K562 (cell line): ENCODE results near the gene GMPR. TPM values are rescaled to one million over a fixed set of nuclear protein-coding genes. Genes with fewer than 3 reads are reported as not detected.
A peak's percentile ranks its signal among the peaks of the same experiment; 100 is the strongest.

Experiments
- ATF2 ChIP-seq: sonication (generic); formaldehyde crosslinking; IDR thresholded peaks from 2 replicates; pipeline ENCODE4 v1.8.1; 2022; ENCODE audit warnings: missing genetic modification reagents
- BRCA1 ChIP-seq, 2 experiments: fragments of 450-650 bp in 1 of 2; sonication (generic) in 1 of 2; formaldehyde crosslinking in 1 of 2; IDR thresholded peaks; 2 replicates each; pipeline versions ENCODE4 v1.5.0 to v1.6.1; 2017 to 2020; ENCODE audit warnings: mild to moderate bottlenecking in 1 of 2, missing genetic modification reagents in 1 of 2
- CBX8 ChIP-seq: fragments of 200-600 bp; sonication (generic); IDR thresholded peaks from 2 replicates; pipeline ENCODE4 v1.6.1; 2012; ENCODE audit warnings: borderline replicate concordance, mixed run types, low read depth, mild to moderate bottlenecking, moderate library complexity, mixed read lengths, low read length, control low read depth, inconsistent platforms; ENCODE audit not compliant: poor library complexity, severe bottlenecking; ENCODE audit errors: extremely low read depth
- E2F4 ChIP-seq: sonication (generic); formaldehyde crosslinking; IDR thresholded peaks from 2 replicates; pipeline ENCODE4 v1.8.0; 2022; ENCODE audit warnings: mild to moderate bottlenecking, low read depth, missing genetic modification reagents
- EP300 ChIP-seq: IDR thresholded peaks from 2 replicates; pipeline ENCODE4 v1.6.1; 2012; ENCODE audit warnings: low read length, improper control_type of control experiment
- ILK ChIP-seq: fragments of 450-650 bp; IDR thresholded peaks from 2 replicates; pipeline ENCODE4 v1.6.1; 2016; ENCODE audit warnings: missing genetic modification characterization, low read depth, mild to moderate bottlenecking, missing compliant biosample characterization, moderate library complexity, borderline replicate concordance
- MAFG ChIP-seq: fragments of 450-650 bp; conservative IDR thresholded peaks from 2 replicates; pipeline ENCODE4 v1.6.1; 2016; ENCODE audit warnings: missing genetic modification characterization, missing compliant biosample characterization
- MECOM ChIP-seq: fragments of 250-450 bp; sonication (Bioruptor Pico); IDR thresholded peaks from 2 replicates; pipeline ENCODE4 v1.8.0; 2022; ENCODE audit warnings: inconsistent platforms
- RB1 ChIP-seq: fragments of 450-650 bp; IDR thresholded peaks from 2 replicates; pipeline ENCODE4 v1.6.1; 2017; ENCODE audit warnings: low read depth, mild to moderate bottlenecking
- SIN3B ChIP-seq: fragments of 450-650 bp; IDR thresholded peaks from 2 replicates; pipeline ENCODE4 v1.6.1; 2017; ENCODE audit warnings: low read depth, mild to moderate bottlenecking, moderate library complexity
- SNRNP70 ChIP-seq: fragments of 200-400 bp; formaldehyde crosslinking; optimal IDR thresholded peaks from 2 replicates; pipeline ENCODE3; 2017; ENCODE audit warnings: low read depth, low read length
- TFAM ChIP-seq: fragments of 250-450 bp; sonication (Bioruptor Pico); conservative IDR thresholded peaks from 2 replicates; pipeline ENCODE4 v1.5.0; 2021; ENCODE audit warnings: mild to moderate bottlenecking, moderate library complexity
- THRA ChIP-seq: fragments of 450-650 bp; IDR thresholded peaks from 2 replicates; pipeline ENCODE4 v1.6.1; 2017; ENCODE audit warnings: mild to moderate bottlenecking, moderate library complexity
- WHSC1 ChIP-seq: IDR thresholded peaks from one replicate; pipeline ENCODE4 v1.6.1; 2012; ENCODE audit warnings: low read length, control low read depth, inconsistent platforms
- XRCC4 ChIP-seq: IDR thresholded peaks from one replicate; pipeline ENCODE4 v1.6.1; 2011; ENCODE audit not compliant: insufficient read depth, insufficient read length; ENCODE audit errors: extremely low read depth
- ZHX1 ChIP-seq: fragments of 150-350 bp; conservative IDR thresholded peaks from 2 replicates; pipeline ENCODE4 v1.6.1; 2014; ENCODE audit warnings: low read length
- ZNF121 ChIP-seq: sonication (generic); formaldehyde crosslinking; conservative IDR thresholded peaks from 2 replicates; pipeline ENCODE4 v1.8.0; 2022; ENCODE audit warnings: missing genetic modification reagents
- ZNF274 ChIP-seq: IDR thresholded peaks from 2 replicates; pipeline ENCODE4 v1.6.1; 2011; ENCODE audit warnings: low read depth, mild to moderate bottlenecking, low read length, moderate library complexity, borderline replicate concordance
- ZNF311 ChIP-seq: fragments of 250-450 bp; sonication (Bioruptor Pico); IDR thresholded peaks from 2 replicates; pipeline ENCODE4 v1.4.0; 2020; ENCODE audit warnings: mild to moderate bottlenecking, moderate library complexity
- polyA plus RNA-seq, 8 experiments: library from polyadenylated mRNA; depleted of rRNA in 4 of 8; stranded (reverse) in 5 of 8; unstranded in 3 of 8; fragments of >200 nt; fragmentation: Nextera tagmentation in 2 of 8; fragmentation: Illumina TruSeq in 1 of 8; extraction: Ambion mirVana in 2 of 8; extraction: Trizol in 1 of 8; gene quantifications; 2 replicates each; pipeline versions ENCODE4 v1.2.1 to v1.2.3, GENCODE V29; 2011 to 2014; ENCODE audit warnings: inconsistent platforms in 1 of 8, missing spikeins in 1 of 8
- total RNA-seq, 7 experiments: library from RNA; depleted of rRNA in 6 of 7; stranded (reverse); fragments of >200 nt in 6 of 7; fragmentation: Illumina TruSeq in 2 of 7; extraction: Trizol in 2 of 7; gene quantifications; 2 replicates each; pipeline versions ENCODE4 v1.2.1 to v1.2.3, GENCODE V29; 2011 to 2021; ENCODE audit warnings: low replicate concordance in 1 of 7
- TF ChIP-seq, protein P1 (sequence below): fragments of 200-800 bp; sonication (Bioruptor generic); IDR thresholded peaks from 2 replicates; pipeline ENCODE4 v1.6.1; 2017; ENCODE audit warnings: missing genetic modification characterization, missing compliant biosample characterization

Gene GMPR
- total and polyA plus RNA-seq, 9 of the 15 experiments (the other 6 are each of a cell fraction or from before 2014, with no cell fraction given): 34.6 to 83.7 (median 49.8) TPM

DNA sequence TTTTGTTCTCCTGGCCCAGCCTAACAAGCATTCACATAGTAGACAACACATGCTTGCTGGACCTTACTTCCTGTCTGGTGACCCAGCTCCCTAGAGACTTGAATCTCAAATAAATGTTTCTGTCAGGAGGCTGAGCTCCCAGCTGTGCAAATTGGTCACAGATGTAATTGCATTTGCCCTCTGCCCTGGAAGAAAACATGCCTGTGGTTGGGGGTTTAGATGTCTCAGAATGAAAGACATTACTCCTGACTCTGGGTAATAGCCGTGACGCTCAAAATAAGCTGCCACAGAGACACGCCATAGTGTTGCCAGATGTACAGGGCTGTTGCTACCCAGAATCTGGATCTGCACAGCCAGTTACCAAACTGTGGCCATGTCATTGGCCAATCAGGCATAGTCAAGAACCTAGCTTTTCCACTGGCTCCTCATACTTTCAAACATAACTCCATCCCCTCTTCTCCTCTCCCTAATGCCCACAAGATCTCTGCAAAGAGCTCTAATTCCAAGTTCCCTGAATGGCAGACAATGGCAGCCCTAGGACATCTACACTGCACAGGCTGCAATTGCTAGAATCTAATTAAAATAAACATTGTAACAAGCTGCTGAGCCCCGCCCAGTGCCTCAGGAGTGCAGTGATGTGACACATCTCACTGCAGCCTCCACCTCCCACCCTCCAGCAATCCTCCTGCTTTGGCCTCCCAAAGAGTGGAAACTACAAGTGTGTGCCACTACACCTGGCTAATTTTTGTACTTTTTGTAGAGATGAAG is 32.8 kb upstream of the GMPR start (continued):
- no peak for TF ChIP-seq E2F4
- TF ChIP-seq, protein P1, sequence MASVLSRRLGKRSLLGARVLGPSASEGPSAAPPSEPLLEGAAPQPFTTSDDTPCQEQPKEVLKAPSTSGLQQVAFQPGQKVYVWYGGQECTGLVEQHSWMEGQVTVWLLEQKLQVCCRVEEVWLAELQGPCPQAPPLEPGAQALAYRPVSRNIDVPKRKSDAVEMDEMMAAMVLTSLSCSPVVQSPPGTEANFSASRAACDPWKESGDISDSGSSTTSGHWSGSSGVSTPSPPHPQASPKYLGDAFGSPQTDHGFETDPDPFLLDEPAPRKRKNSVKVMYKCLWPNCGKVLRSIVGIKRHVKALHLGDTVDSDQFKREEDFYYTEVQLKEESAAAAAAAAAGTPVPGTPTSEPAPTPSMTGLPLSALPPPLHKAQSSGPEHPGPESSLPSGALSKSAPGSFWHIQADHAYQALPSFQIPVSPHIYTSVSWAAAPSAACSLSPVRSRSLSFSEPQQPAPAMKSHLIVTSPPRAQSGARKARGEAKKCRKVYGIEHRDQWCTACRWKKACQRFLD (CRISPR knock-in tag): peak; percentile 63
- TF ChIP-seq ZNF274: no peak
- TF ChIP-seq MAFG (tag): no peak
- TF ChIP-seq SNRNP70: no peak
- no peak for TF ChIP-seq RB1
- no peak for TF ChIP-seq EP300
- TF ChIP-seq WHSC1: no peak
- no peak for TF ChIP-seq MECOM
- no peak for TF ChIP-seq CBX8
- no peak for TF ChIP-seq BRCA1 (IDR thresholded peaks at IDR 0.05)
- TF ChIP-seq BRCA1 (CRISPR knock-in tag; IDR thresholded peaks at IDR 0.05): no peak
- no peak for TF ChIP-seq SIN3B
- TF ChIP-seq ZHX1: no peak
- no peak for TF ChIP-seq TFAM (CRISPR knock-in tag)
- TF ChIP-seq THRA: no peak
- no peak for TF ChIP-seq ZNF121
- no peak for TF ChIP-seq ILK (tag)
- no peak for TF ChIP-seq ZNF311 (CRISPR knock-in tag)
- no peak for TF ChIP-seq ATF2 (CRISPR knock-in tag)
- no peak for TF ChIP-seq XRCC4
